H9 (cell line): ENCODE results near the gene TERT. TPM values are rescaled to one million over a fixed set of nuclear protein-coding genes. Genes with fewer than 3 reads are reported as not detected.

ENCODE experiments used
- DNase-seq: peaks from one replicate; pipeline ENCODE4 v3.0.0-alpha.2; 2017
- H2AFZ ChIP-seq: one replicate; pipeline ENCODE4 v1.6.1; 2013; ENCODE audit warnings: mild to moderate bottlenecking, low read length, control low read depth, moderate library complexity
- H2AK5ac ChIP-seq: 2 replicates; pipeline ENCODE4 v1.6.1; 2013; ENCODE audit warnings: low read length, control low read depth, mixed read lengths; ENCODE audit not compliant: insufficient read length
- H2BK120ac ChIP-seq: one replicate; pipeline ENCODE4 v1.6.1; 2013; ENCODE audit warnings: low read depth, mild to moderate bottlenecking, low read length, control low read depth, inconsistent platforms; ENCODE audit not compliant: poor library complexity, severe bottlenecking
- H2BK12ac ChIP-seq: 2 replicates; pipeline ENCODE4 v1.6.1; 2013; ENCODE audit warnings: low read length, control low read depth, mixed read lengths, low read depth; ENCODE audit not compliant: insufficient read length
- H2BK15ac ChIP-seq: 2 replicates; pipeline ENCODE4 v1.6.1; 2013; ENCODE audit warnings: low read depth, low read length, control low read depth
- H2BK20ac ChIP-seq: one replicate; pipeline ENCODE4 v1.6.1; 2013; ENCODE audit warnings: low read depth, mild to moderate bottlenecking, low read length, control low read depth, inconsistent platforms; ENCODE audit not compliant: poor library complexity, severe bottlenecking
- H2BK5ac ChIP-seq: 2 replicates; pipeline ENCODE4 v1.6.1; 2013; ENCODE audit warnings: low read length, control low read depth, mixed read lengths; ENCODE audit not compliant: insufficient read length
- H3K14ac ChIP-seq: 2 replicates; pipeline ENCODE4 v1.6.1; 2013; ENCODE audit warnings: low read length, control low read depth; ENCODE audit not compliant: insufficient read depth
- H3K18ac ChIP-seq: 2 replicates; pipeline ENCODE4 v1.6.1; 2013; ENCODE audit warnings: low read depth, mild to moderate bottlenecking, mixed read lengths, low read length, control low read depth; ENCODE audit not compliant: insufficient read length
- H3K23ac ChIP-seq: 2 replicates; pipeline ENCODE4 v1.6.1; 2013; ENCODE audit warnings: low read length, control low read depth, mixed read lengths, low read depth; ENCODE audit not compliant: insufficient read length
- H3K23me2 ChIP-seq: 2 replicates; pipeline ENCODE4 v1.6.1; 2013; ENCODE audit warnings: low read depth, mild to moderate bottlenecking, mixed read lengths, low read length, control low read depth; ENCODE audit not compliant: insufficient read length, poor library complexity, severe bottlenecking
- H3K27ac ChIP-seq: 2 replicates; pipeline ENCODE4 v1.5.1; 2013; ENCODE audit warnings: low read length, control low read depth, mixed read lengths, low read depth; ENCODE audit not compliant: insufficient read length
- H3K27me3 ChIP-seq: 2 replicates; pipeline ENCODE4 v1.6.1; 2013; ENCODE audit warnings: low read length, control low read depth, inconsistent platforms; ENCODE audit not compliant: insufficient read depth
- H3K4ac ChIP-seq: 2 replicates; pipeline ENCODE4 v1.6.1; 2013; ENCODE audit warnings: low read depth, mild to moderate bottlenecking, control low read depth, inconsistent platforms, low read length, moderate library complexity
- H3K4me1 ChIP-seq: 2 replicates; pipeline ENCODE4 v1.6.1; 2013; ENCODE audit warnings: low read length, control low read depth, inconsistent platforms; ENCODE audit not compliant: insufficient read depth
- H3K4me2 ChIP-seq: 2 replicates; pipeline ENCODE4 v1.6.1; 2013; ENCODE audit warnings: low read length, control low read depth, mixed read lengths; ENCODE audit not compliant: insufficient read length, insufficient read depth
- H3K56ac ChIP-seq: 2 replicates; pipeline ENCODE4 v1.6.1; 2013; ENCODE audit warnings: low read depth, mild to moderate bottlenecking, mixed read lengths, low read length, control low read depth; ENCODE audit not compliant: insufficient read length
- H3K79me1 ChIP-seq: 2 replicates; pipeline ENCODE4 v1.6.1; 2013; ENCODE audit warnings: low read depth, mild to moderate bottlenecking, moderate library complexity, low read length, control low read depth, inconsistent platforms; ENCODE audit not compliant: insufficient read depth, poor library complexity, severe bottlenecking
- H3K79me2 ChIP-seq: 2 replicates; pipeline ENCODE4 v1.6.1; 2013; ENCODE audit warnings: low read length, control low read depth, inconsistent platforms; ENCODE audit not compliant: insufficient read depth
- H3K9ac ChIP-seq: 2 replicates; pipeline ENCODE4 v1.6.1; 2013; ENCODE audit warnings: low read length, control low read depth, mixed read lengths; ENCODE audit not compliant: insufficient read length; ENCODE audit errors: extremely low read depth
- H3K9me3 ChIP-seq: one replicate; pipeline ENCODE4 v1.6.1; 2013; ENCODE audit warnings: low read depth, low read length, inconsistent platforms; ENCODE audit not compliant: control insufficient read depth
- H3T11ph ChIP-seq: one replicate; pipeline ENCODE4 v1.6.1; 2013; ENCODE audit warnings: mild to moderate bottlenecking, low read length, control low read depth, inconsistent platforms
- H4K20me1 ChIP-seq: one replicate; pipeline ENCODE4 v1.6.1; 2013; ENCODE audit not compliant: control insufficient read depth, insufficient read length, insufficient read depth
- H4K5ac ChIP-seq: 2 replicates; pipeline ENCODE4 v1.6.1; 2013; ENCODE audit warnings: low read depth, mild to moderate bottlenecking, mixed read lengths, low read length, control low read depth; ENCODE audit not compliant: insufficient read length
- H4K8ac ChIP-seq: replicated peaks from 2 replicates; pipeline ENCODE4 v1.6.1; 2013; ENCODE audit warnings: low read length, control low read depth, mixed read lengths, low read depth; ENCODE audit not compliant: insufficient read length
- H4K91ac ChIP-seq: 2 replicates; pipeline ENCODE4 v1.6.1; 2013; ENCODE audit warnings: low read depth, mild to moderate bottlenecking, moderate library complexity, mixed read lengths, low read length, control low read depth; ENCODE audit not compliant: insufficient read length
- H3K27ac Mint-ChIP-seq, 3 experiments: 2 replicates in 2 of 3; 3 replicates in 1 of 3; pipeline ENCODE4 v1.8.0; 2020 to 2021; ENCODE audit warnings: mixed read lengths in 3 of 3, mild to moderate bottlenecking in 1 of 3, moderate library complexity in 1 of 3
- H3K27me3 Mint-ChIP-seq: 2 replicates; pipeline ENCODE4 v1.8.0; 2021; ENCODE audit warnings: low read depth, mild to moderate bottlenecking, moderate library complexity, mixed read lengths
- H3K36me3 Mint-ChIP-seq, 3 experiments: 2 replicates in 2 of 3; 3 replicates in 1 of 3; pipeline ENCODE4 v1.8.0; 2020 to 2021; ENCODE audit warnings: low read depth in 3 of 3, mixed read lengths in 3 of 3; ENCODE audit not compliant: insufficient read depth in 1 of 3
- H3K4me1 Mint-ChIP-seq, 2 experiments: 2 replicates each; pipeline ENCODE4 v1.8.0; 2020; ENCODE audit warnings: mixed read lengths in 2 of 2
- H3K4me3 Mint-ChIP-seq, 2 experiments: 2 replicates in 1 of 2; 3 replicates in 1 of 2; pipeline ENCODE4 v1.8.0; 2020 to 2021; ENCODE audit warnings: mild to moderate bottlenecking in 2 of 2, mixed read lengths in 2 of 2, moderate library complexity in 1 of 2
- H3K9me3 Mint-ChIP-seq, 2 experiments: 2 replicates in 1 of 2; 3 replicates in 1 of 2; pipeline ENCODE4 v1.8.0; 2020; ENCODE audit warnings: mild to moderate bottlenecking in 2 of 2, mixed read lengths in 2 of 2, moderate library complexity in 1 of 2
- CTCF ChIP-seq: fragments of 200-600 bp; sonication (generic); conservative IDR thresholded peaks from 3 replicates; pipeline ENCODE4 v1.8.0; 2021; ENCODE audit warnings: antibody characterized with exemption, mild to moderate bottlenecking
- WGBS: extraction: QIAGEN DNeasy Blood & Tissue Kit; methylation state at CpG from one replicate; pipeline ENCODE4 v1.1.7; 2013; ENCODE audit warnings: missing lambda C conversion rate, low lambda C conversion rate, mixed read lengths; ENCODE audit not compliant: insufficient read length; ENCODE audit errors: extremely low coverage; 5-methylcytosine and 5-hydroxymethylcytosine counted together
- total RNA-seq: library from RNA; stranded (reverse); gene quantifications from 2 replicates; pipeline ENCODE4 v1.2.1, GENCODE V29; 2021

Gene TERT
- total RNA-seq, 1 experiment from 2014 or later = 15.5 TPM

- no peak overlapping the region for H2BK120ac ChIP-seq
- H3K9me3 ChIP-seq = no peaks in the 10 kb centered on the region
- H3K4me3 Mint-ChIP-seq = no peak overlapping the region
- H2BK12ac ChIP-seq = no peak overlapping the region
- H3K79me1 ChIP-seq = no peaks in the 10 kb centered on the region
- no peak overlapping the region for H3K27ac ChIP-seq
- H4K5ac ChIP-seq = no peak overlapping the region
- H3K4me1 Mint-ChIP-seq = peaks cover 3 to 6% of the 10 kb centered on the region in 2 experiments; a peak in 2 of 4 replicates
- peaks cover 10% of the 10 kb centered on the region for H3K27me3 Mint-ChIP-seq
- no peak overlapping the region for H2BK20ac ChIP-seq
- H3K9ac ChIP-seq = no peak overlapping the region
- H3K4ac ChIP-seq = no peak overlapping the region
- H3K18ac ChIP-seq = no peak overlapping the region
- H4K91ac ChIP-seq = no peak overlapping the region
- no peak overlapping the region for H3K27ac Mint-ChIP-seq
- H3K56ac ChIP-seq = no peak overlapping the region
- H3K23ac ChIP-seq = no peak overlapping the region
- no peak overlapping the region for H2BK15ac ChIP-seq
- H2BK5ac ChIP-seq = no peak overlapping the region
- no peaks in the 10 kb centered on the region for H3K27me3 ChIP-seq
- H2AK5ac ChIP-seq = no peak overlapping the region
- no peak overlapping the region for H3K14ac ChIP-seq
- no peaks in the 10 kb centered on the region for H3K23me2 ChIP-seq
- H4K8ac ChIP-seq = no peak overlapping the region
- TF ChIP-seq CTCF = no peak
- WGBS = no CpG with 5 or more reads among the region's 38 CpGs
- no peak overlapping the region for H2AFZ ChIP-seq
- H4K20me1 ChIP-seq = no peaks in the 10 kb centered on the region
- no peaks in the 10 kb centered on the region for H3K4me1 ChIP-seq
- no peak overlapping the region for H3T11ph ChIP-seq
- H3K36me3 Mint-ChIP-seq = no peaks in the 10 kb centered on the region; a peak in 1 of 7 replicates
- no peak overlapping the region for H3K4me2 ChIP-seq
- DNase-seq = no peak
- H3K9me3 Mint-ChIP-seq = peaks cover 0 to 8% of the 10 kb centered on the region in 2 experiments; a peak in 3 of 5 replicates
- H3K79me2 ChIP-seq = no peaks in the 10 kb centered on the region
Observed at GRCh38 chr5:1219098-1219767, 75.6 kb downstream of the TERT start.
